Chondrocyte (in vitro differentiated cells): ENCODE data around the gene ATXN7. TPM values are rescaled to one million over a fixed set of nuclear protein-coding genes. Genes with fewer than 3 reads are reported as not detected.
A peak's percentile ranks its signal among the peaks of the same experiment; 100 is the strongest.

Source experiments
- DNase-seq: peaks from one replicate; pipeline ENCODE4 v3.0.0; 2021; ENCODE audit warnings: mixed read lengths, low spot score
- H3K27ac Mint-ChIP-seq: one replicate; pipeline ENCODE4 v1.8.0; 2021; ENCODE audit warnings: mild to moderate bottlenecking, moderate library complexity, mixed read lengths; ENCODE audit not compliant: unreplicated experiment
- H3K27me3 Mint-ChIP-seq: 2 replicates; pipeline ENCODE4 v1.8.0; 2021; ENCODE audit warnings: low read depth, mixed read lengths
- H3K36me3 Mint-ChIP-seq: 2 replicates; pipeline ENCODE4 v1.8.0; 2021; ENCODE audit warnings: low read depth, mixed read lengths
- H3K4me1 Mint-ChIP-seq: 2 replicates; pipeline ENCODE4 v1.8.0; 2021; ENCODE audit warnings: low read depth, mild to moderate bottlenecking, mixed read lengths
- H3K4me3 Mint-ChIP-seq: one replicate; pipeline ENCODE4 v1.8.0; 2021; ENCODE audit warnings: mild to moderate bottlenecking, moderate library complexity, mixed read lengths; ENCODE audit not compliant: unreplicated experiment
- H3K9me3 Mint-ChIP-seq: 2 replicates; pipeline ENCODE4 v1.8.0; 2021; ENCODE audit warnings: low read depth, mixed read lengths
- total RNA-seq: library from RNA; stranded (reverse); gene quantifications from 3 replicates; pipeline ENCODE4 v1.2.1, GENCODE V29; 2021
- TF ChIP-seq, protein P1 (sequence below): fragments of 200-600 bp; sonication (generic); IDR thresholded peaks from 2 replicates; pipeline ENCODE4 v1.5.0; 2021; ENCODE audit warnings: antibody characterized with exemption, mild to moderate bottlenecking, moderate library complexity

Gene ATXN7
- total RNA-seq, 1 donor from 2014 or later, result 19.1 TPM

DNA sequence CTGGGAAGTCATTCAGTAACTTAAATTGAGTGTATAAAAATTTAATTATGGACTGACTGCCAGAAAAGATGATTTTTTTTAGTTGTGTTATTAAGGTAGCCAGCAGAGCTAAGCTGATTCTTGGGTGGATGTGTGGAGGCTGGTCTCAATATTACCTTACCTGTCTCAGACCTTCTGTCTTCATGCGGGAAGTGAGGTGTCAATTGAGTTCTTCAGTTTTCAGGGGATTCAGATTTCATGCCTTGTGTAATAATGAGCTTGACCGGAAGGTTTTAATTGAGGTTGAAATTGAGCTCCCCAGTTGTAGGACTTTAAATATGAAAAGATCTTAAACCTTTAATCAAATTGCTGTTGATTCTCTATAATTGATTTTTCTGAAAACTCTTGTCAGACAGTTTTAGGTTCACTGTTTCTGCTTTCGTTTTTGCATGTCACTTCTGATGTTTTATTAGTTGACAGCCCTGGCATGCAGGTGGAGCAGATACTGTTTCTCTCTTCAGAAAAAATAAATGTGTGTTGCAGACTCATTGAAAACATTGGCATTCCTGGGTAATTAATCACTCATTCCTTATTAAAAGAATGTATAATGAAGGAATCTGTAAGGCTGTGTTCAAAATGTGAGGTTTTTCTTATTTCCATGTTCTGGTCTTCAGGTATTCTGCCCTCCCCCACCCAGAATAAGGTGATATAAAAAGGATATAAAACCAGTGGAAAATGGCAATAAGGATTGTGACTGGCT is 105.1 kb downstream of the ATXN7 start:
- H3K27ac Mint-ChIP-seq, result peak overlapping the region; percentile 74
- TF ChIP-seq, protein P1, sequence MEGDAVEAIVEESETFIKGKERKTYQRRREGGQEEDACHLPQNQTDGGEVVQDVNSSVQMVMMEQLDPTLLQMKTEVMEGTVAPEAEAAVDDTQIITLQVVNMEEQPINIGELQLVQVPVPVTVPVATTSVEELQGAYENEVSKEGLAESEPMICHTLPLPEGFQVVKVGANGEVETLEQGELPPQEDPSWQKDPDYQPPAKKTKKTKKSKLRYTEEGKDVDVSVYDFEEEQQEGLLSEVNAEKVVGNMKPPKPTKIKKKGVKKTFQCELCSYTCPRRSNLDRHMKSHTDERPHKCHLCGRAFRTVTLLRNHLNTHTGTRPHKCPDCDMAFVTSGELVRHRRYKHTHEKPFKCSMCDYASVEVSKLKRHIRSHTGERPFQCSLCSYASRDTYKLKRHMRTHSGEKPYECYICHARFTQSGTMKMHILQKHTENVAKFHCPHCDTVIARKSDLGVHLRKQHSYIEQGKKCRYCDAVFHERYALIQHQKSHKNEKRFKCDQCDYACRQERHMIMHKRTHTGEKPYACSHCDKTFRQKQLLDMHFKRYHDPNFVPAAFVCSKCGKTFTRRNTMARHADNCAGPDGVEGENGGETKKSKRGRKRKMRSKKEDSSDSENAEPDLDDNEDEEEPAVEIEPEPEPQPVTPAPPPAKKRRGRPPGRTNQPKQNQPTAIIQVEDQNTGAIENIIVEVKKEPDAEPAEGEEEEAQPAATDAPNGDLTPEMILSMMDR, result no peak
- H3K27me3 Mint-ChIP-seq, result no peaks in the 10 kb centered on the region
- H3K9me3 Mint-ChIP-seq, result no peaks in the 10 kb centered on the region
- peaks cover 88% of the 10 kb centered on the region for H3K4me1 Mint-ChIP-seq
- no peak for DNase-seq
- peaks cover 4% of the 10 kb centered on the region for H3K36me3 Mint-ChIP-seq
- H3K4me3 Mint-ChIP-seq, result no peak overlapping the region

DNA sequence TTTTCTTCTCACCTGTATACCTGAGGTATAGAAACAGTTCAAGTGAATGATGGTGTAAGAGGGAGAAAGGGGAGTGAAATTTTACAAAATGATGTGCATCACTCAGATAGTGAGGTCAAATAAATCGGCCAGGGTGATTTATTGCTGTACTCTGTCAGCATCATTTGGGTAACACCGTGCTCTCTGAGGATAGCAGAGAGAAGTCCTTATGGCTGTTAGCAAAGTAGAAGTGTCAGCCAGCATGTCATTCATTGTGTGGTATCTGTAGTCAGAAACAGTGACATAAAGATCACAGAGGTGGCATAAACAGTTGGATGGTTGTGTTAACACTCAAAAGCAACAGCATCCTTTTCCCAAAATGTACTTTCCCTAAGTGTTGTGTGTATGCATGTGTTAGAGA is 106.2 kb downstream of the ATXN7 start:
- Mint-ChIP-seq H3K4me3 (no peak overlapping the region), H3K4me1 (peaks cover 92% of the 10 kb centered on the region)

DNA sequence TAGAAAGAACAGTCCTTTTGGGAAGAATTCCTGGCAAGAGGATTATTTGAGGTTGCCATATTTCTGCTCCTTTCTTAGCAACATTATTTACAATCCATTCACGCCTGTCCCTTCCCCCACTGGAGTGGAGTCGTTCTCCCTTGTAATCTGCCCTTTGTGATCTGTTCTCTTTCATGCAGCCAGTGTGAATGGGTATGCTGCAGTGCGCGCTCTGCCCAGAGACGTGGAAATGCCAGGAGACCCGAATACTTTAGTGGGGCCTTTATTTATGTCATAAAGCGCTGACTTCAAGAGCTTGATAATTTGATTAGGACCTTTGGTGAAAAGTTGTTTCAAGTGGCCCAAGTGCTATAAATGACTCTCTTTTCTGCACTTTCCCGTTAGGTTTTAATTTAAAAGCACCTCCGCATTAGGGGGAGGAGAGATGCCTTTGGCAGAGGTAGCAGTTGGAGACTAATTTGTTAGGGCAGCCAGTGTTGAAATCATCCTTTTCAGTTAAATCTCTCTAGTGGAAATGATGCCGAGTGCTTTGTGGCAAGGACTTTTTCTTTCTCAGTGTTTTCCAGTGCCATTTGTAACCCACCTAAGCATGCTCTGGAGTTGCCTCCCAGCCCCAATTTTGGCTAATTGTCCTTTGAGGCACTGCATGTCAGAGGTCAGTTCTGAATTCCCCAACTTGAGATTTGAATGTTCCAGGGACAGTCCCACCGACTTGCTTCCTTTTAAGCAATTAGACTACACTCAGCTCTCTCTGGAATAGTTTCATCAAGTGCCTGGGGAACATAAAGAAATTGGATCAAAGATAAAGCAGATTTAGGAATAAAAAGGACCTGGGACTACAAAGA is 107.2 kb downstream of the ATXN7 start:
- peaks cover 89% of the 10 kb centered on the region for H3K4me1 Mint-ChIP-seq

More for the DNA sequence above, 106.2 kb downstream of the ATXN7 start:
- TF ChIP-seq, protein P1, result no peak
- Mint-ChIP-seq H3K36me3 (peaks cover 4% of the 10 kb centered on the region), H3K9me3 (no peaks in the 10 kb centered on the region), H3K27me3 (no peaks in the 10 kb centered on the region), H3K27ac (no peak overlapping the region)
- no peak for DNase-seq

DNA sequence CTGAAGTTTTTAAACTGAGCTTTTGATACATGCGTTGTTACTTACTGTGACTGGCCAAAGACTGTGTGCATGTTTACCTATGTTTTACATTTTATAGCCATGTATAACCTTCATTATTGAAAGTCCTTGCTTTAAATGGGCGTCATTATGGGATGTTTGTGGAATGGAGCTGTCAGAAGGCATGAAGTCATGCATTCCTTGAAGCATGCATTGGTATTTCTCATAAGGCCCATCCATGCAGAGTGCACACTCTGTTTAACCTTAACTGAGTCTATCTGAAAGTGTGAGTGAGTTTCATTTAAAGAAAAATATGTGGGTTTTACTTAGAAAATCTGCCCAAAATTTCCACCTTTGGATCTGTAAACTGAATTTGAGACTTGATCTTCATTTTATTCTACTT is 108.5 kb downstream of the ATXN7 start:
- H3K4me1 Mint-ChIP-seq, result peaks cover 89% of the 10 kb centered on the region
- H3K27ac Mint-ChIP-seq, result peak overlapping the region; percentile 72
- no peak overlapping the region for H3K4me3 Mint-ChIP-seq
- H3K36me3 Mint-ChIP-seq, result peaks cover 4% of the 10 kb centered on the region
- no peak for DNase-seq
- TF ChIP-seq, protein P1, result no peak
- H3K9me3 Mint-ChIP-seq, result no peaks in the 10 kb centered on the region
- H3K27me3 Mint-ChIP-seq, result no peaks in the 10 kb centered on the region

More for the DNA sequence above, 107.2 kb downstream of the ATXN7 start:
- Mint-ChIP-seq H3K27ac (peak overlapping the region; percentile 66), H3K36me3 (peaks cover 4% of the 10 kb centered on the region), H3K4me3 (no peak overlapping the region), H3K27me3 (no peaks in the 10 kb centered on the region), H3K9me3 (no peaks in the 10 kb centered on the region)
- no peak for DNase-seq
- TF ChIP-seq, protein P1, result no peak

DNA sequence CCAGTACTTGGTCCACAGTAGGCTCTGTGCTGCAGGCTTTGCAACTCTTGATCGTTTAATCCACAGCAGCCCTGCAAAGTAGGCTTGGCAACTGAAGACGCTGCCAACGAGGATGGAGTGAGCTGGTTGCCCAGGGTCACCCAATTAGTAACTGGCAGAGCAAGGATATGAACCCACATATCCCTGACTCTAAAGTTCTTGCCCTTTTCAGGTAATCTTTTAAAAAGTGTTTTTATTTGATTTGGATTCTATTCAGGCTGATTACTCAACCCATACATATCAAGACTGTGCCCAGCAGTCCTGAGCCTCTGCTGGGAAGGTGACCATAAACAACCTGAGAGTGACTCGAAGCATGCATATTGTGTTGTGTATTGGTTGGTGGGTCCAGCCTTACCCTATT is 109.3 kb downstream of the ATXN7 start:
- Mint-ChIP-seq H3K27ac (peak overlapping the region; percentile 72), H3K9me3 (no peaks in the 10 kb centered on the region), H3K4me1 (peaks cover 87% of the 10 kb centered on the region), H3K4me3 (no peak overlapping the region), H3K36me3 (peaks cover 6% of the 10 kb centered on the region), H3K27me3 (no peaks in the 10 kb centered on the region)
- TF ChIP-seq, protein P1, result no peak
- DNase-seq, result no peak
